ENCODE results near the gene FBXO27.
"Not testable (repeated sequence)": the region's sequence is repeated elsewhere in the genome, so short reads cannot be mapped to it uniquely, and the experiment has no call there.

Gene FBXO27, protein sequence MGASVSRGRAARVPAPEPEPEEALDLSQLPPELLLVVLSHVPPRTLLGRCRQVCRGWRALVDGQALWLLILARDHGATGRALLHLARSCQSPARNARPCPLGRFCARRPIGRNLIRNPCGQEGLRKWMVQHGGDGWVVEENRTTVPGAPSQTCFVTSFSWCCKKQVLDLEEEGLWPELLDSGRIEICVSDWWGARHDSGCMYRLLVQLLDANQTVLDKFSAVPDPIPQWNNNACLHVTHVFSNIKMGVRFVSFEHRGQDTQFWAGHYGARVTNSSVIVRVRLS

DNA sequence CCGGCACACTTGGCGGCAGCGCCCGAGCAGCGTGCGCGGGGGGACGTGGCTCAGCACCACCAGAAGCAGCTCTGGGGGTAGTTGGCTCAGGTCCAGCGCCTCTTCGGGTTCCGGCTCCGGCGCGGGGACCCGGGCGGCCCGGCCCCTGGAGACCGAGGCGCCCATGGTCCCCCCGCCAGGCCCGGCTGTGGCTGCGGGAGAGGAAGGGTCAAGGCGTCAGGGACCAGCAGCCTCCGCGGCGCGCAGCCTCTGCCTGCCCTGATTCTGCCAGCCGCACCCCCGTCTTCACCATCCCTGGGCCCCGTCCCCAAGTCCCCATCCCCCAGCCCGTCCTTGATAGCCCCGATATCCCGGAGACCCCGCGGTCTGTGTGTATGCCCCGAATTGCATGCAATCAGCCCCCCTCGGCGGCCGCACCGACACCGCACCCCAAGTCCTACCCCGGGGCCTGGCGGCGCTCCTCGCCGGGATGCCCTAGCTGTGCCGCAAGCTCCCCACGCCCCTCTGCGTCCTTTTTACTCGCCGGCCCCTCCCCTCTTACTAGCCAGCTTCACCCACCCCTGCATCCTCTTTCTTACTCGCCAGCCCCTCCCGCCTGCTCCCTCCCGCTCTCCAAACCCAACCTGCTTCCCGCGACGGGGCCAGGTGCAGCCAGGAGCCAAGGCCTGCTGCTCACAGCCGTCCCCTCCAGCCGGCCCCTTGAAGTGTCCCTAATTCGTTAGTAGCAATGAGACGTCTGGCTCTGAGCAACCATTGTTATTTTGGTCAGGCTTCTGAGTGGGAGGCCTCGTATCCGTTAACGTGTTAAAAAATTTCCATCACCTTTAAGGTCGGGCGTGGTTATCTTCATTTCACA, at the start of gene FBXO27:
TSS of gene FBXO27 (minus strand) at position 487 of the 856 bp plus-strand sequence. CDS start at position 165, 322 bp downstream.
- no peak for DNase-seq

DNA sequence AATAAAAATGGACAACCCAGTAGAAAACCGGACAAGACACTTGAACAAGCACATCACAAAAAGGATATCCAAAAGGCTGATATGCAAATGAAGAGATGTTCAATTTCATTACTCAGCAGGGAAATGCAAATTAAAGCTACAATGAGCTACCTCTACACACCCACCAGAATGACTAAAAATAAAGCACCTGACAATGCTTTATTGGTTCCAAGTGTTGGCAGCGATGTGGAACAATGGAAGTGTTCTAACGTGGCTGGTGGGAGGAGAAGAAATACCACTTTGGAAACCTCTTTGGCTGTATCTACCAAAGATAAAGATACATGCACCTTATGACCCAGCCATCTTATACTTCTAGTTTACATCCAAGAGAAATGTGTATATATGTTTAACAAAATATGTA, 48.1 kb upstream of the FBXO27 start:
- DNase-seq: no peak

GRCh38 chr19:39078436-39079200, 46.3 kb upstream of the FBXO27 start:
- no peak for DNase-seq

DNA sequence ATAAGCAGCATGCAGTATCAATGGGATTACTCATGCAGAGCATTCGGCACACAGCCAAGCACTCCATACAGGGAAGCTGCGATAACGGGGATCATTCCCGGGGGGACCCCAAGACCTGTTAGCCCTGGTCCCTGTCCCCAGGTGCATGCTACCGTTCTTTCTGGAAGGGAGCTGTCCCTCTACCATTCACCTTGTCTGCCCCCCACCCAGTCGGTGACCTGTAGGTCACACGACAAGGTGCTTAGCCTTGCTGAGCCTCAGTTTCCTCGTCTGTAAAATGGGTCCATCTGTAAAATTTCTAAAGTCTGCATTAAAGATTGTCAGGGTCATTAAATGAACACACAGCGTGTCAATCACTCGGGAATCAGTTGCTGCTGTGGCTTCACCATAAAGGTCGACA, 45.0 kb upstream of the FBXO27 start:
- no peak for DNase-seq

GRCh38 chr19:39074942-39075341, 42.6 kb upstream of the FBXO27 start:
- DNase-seq: no peak

DNA sequence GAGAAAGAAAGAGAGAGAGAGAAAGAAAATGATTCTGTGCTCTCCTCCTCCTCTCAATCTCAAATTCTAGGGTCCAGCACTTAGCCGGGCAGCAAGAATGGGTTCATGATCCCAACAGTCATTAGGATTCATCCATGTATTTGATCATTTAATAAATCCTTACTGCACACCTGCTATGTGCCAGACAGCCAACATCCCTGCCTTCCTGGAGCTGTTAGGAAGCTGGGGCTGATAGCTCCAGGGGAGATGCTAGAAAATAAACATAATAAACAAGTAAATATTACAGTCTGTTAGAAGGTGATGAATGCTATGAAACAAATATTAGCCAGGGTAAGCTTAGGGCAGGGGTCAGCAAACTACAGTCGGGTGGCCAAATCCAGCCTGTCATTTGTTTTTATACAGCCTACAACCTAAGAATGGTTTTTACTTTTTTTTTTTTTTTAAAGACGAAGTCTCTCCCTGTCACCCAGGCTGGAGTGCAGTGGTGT, 41.9 kb upstream of the FBXO27 start:
- no peak for DNase-seq

- DNase-seq: no peak
Observed at GRCh38 chr19:39070888-39071287, 38.5 kb upstream of the FBXO27 start.

GRCh38 chr19:39068259-39068658, 35.9 kb upstream of the FBXO27 start:
- DNase-seq: not testable (repeated sequence)

GRCh38 chr19:39067104-39067503, 34.8 kb upstream of the FBXO27 start:
- no peak for DNase-seq

GRCh38 chr19:39065928-39066327, 33.6 kb upstream of the FBXO27 start:
- DNase-seq: no peak

GRCh38 chr19:39064405-39064804, 32.1 kb upstream of the FBXO27 start:
- no peak for DNase-seq

DNA sequence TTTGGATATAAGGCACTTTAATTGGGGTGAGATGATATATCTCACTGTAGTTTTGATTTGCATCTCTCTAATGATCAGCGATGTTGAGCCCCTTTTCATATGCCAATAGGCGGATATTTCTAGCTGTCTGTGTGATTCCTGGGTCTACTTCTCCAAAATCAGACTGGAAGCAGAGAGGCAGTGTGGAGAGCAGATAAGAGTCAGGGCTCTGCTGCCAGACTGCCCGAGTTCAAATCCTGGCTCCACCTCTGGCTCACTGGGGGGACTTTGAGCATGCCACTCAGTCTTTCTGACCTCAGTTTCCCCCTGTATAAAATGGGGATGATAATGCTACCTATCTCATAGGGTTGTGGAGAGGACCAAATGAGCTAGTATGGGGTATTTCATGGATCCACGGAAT, 27.8 kb upstream of the FBXO27 start:
- no peak for DNase-seq

DNA sequence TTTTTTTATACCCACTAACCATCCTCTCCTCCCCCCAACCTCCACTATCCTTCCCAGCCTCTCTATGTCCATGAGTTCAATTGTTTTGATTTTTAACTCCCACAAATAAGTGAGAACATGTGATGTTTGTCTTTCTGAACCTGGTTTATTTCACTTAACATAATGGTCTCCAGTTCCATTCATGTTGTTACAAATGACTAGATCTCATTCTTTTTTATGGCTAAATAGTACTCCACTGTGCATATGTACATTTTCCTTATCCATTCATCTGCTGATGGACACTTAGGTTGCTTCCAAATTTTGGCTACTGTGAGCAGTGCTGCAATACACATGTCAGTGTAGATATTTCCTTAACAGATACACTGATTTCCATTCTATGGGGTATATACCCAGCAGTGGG, 27.0 kb upstream of the FBXO27 start:
- no peak for DNase-seq

- no peak for DNase-seq
Observed at GRCh38 chr19:39057615-39058014, 25.3 kb upstream of the FBXO27 start.

DNA sequence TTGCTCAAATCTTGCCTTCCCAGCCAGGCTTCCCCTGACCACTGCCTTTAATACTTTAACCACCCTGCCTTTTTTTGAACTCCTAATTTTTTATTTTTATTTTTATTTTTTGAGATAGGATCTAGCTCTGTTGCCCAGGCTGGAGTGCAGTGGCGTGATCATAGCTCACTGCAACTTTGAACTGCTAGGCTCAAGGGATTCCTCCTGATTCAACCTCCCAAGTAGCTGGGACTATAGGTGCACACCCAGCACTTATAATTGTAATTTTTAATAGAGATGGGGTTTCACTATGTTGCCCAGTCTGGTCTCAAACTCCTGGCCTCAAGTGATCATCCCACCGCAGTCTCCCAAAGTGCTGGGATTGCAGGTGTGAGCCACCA, 21.7 kb upstream of the FBXO27 start:
- DNase-seq: no peak

GRCh38 chr19:39053276-39054090, 21.1 kb upstream of the FBXO27 start:
- no peak for DNase-seq

DNA sequence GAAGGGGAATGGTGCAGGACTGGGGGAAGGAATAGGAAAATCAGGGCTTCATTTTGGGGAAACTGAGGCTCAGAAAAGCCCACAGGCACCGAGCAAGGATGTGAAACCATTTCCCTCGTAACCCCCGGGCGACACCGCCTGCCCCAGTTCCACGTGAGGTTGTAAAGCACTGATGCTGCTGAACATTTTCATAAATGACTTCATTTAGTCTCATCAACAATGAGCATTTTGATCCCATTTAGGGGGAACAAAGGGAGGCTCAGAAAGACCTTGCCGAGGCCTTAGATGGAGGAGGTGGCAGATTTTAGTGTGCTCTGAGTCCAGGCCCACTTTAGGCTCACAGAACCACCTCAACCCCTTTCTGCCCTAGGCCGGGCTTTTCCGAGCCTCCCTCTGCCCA, 20.5 kb upstream of the FBXO27 start:
- DNase-seq: no peak

- no peak for DNase-seq
Observed at GRCh38 chr19:39052243-39052746, 19.9 kb upstream of the FBXO27 start.

DNA sequence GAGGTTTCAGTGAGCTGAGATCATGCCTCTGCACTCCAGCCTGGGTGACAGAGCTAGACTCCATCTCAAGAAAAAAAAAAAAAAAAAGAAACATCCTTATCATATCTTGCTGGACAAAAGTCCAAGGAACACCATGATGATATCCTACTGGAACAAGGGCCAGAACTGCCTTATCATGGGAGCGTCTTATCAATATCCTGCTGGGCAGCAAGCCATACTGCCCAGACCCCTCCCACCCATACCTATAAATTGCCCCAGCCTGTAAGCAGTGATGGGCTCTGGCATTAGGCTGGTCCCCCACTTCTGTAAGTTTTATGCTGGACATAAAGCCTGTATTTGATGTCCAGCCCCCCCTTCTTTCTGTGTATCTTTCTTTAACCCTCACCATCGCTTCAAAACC, 14.7 kb upstream of the FBXO27 start:
- no peak for DNase-seq

- no peak for DNase-seq
Observed at GRCh38 chr19:39046037-39046821, 13.9 kb upstream of the FBXO27 start.

- no peak for DNase-seq
Observed at GRCh38 chr19:39045506-39045905, 13.2 kb upstream of the FBXO27 start.

DNA sequence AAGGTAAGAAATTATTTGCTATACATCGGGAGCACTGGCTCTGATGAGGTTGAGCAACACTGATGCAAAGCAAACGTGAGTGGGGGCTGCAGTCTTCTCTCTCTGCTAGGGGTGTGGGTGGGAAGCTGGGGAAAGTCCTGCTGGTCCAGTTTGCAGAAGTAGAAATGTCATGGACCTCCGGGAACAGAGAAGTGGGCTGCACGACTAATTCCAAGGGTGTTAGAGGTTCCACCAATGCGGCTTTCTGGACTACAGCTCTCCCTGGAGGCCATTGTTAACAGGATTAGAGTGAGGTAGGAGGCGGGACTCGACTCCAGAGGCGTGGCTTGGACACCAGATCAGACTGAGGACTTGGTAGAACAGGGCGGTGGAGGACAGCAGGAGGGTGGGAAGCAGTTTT, 5.7 kb upstream of the FBXO27 start:
- no peak for DNase-seq

Measured in NCI-H1048 (cell line).